ENCODE measurements around the gene ROPN1L.
A peak's percentile ranks its signal among the peaks of the same experiment; 100 is the strongest.
"Not testable (repeated sequence)": the region's sequence is repeated elsewhere in the genome, so short reads cannot be mapped to it uniquely, and the experiment has no call there.

The ROPN1L gene

GRCh38 chr5:10441083-10441991 is at the start of gene ROPN1L:
Gene ROPN1L, plus strand, starts transcription at chr5:10441879. Its CDS starts 289 bp downstream, at chr5:10442168.
- peak; percentile 92 for DNase-seq

GRCh38 chr5:10392567-10393328 is 48.9 kb upstream of the ROPN1L start:
- not testable (repeated sequence) for DNase-seq

GRCh38 chr5:10393491-10393890 is 48.2 kb upstream of the ROPN1L start:
- DNase-seq, result no peak

- no peak for DNase-seq
Measured at GRCh38 chr5:10396552-10396951, 45.1 kb upstream of the ROPN1L start.

GRCh38 chr5:10399839-10400238 is 41.8 kb upstream of the ROPN1L start:
- DNase-seq, result no peak

GRCh38 chr5:10400411-10400810 is 41.3 kb upstream of the ROPN1L start:
- no peak for DNase-seq

- DNase-seq, result no peak
Measured at GRCh38 chr5:10400831-10401230, 40.8 kb upstream of the ROPN1L start.

GRCh38 chr5:10401498-10401897 is 40.2 kb upstream of the ROPN1L start:
- DNase-seq, result no peak

GRCh38 chr5:10403829-10404228 is 37.9 kb upstream of the ROPN1L start:
- no peak for DNase-seq

GRCh38 chr5:10406651-10407050 is 35.0 kb upstream of the ROPN1L start:
- no peak for DNase-seq

GRCh38 chr5:10409504-10409903 is 32.2 kb upstream of the ROPN1L start:
- no peak for DNase-seq

- DNase-seq, result no peak
Measured at GRCh38 chr5:10410662-10411061, 31.0 kb upstream of the ROPN1L start.

GRCh38 chr5:10411336-10411735 is 30.3 kb upstream of the ROPN1L start:
- DNase-seq, result no peak

GRCh38 chr5:10416868-10417267 is 24.8 kb upstream of the ROPN1L start:
- DNase-seq, result no peak

GRCh38 chr5:10418654-10419345 is 22.9 kb upstream of the ROPN1L start:
- no peak for DNase-seq

GRCh38 chr5:10420468-10420867 is 21.2 kb upstream of the ROPN1L start:
- no peak for DNase-seq

- no peak for DNase-seq
Measured at GRCh38 chr5:10420932-10421331, 20.7 kb upstream of the ROPN1L start.

GRCh38 chr5:10421896-10422691 is 19.6 kb upstream of the ROPN1L start:
- DNase-seq, result no peak

GRCh38 chr5:10423022-10423421 is 18.7 kb upstream of the ROPN1L start:
- no peak for DNase-seq

- no peak for DNase-seq
Measured at GRCh38 chr5:10424124-10424731, 17.5 kb upstream of the ROPN1L start.

- DNase-seq, result no peak
Measured at GRCh38 chr5:10427201-10427600, 14.5 kb upstream of the ROPN1L start.

- DNase-seq, result no peak
Measured at GRCh38 chr5:10427978-10428377, 13.7 kb upstream of the ROPN1L start.

All from left hindlimb (tissue), 1 donor.